Measurements from ENCODE around the gene L3MBTL3.

DNA sequence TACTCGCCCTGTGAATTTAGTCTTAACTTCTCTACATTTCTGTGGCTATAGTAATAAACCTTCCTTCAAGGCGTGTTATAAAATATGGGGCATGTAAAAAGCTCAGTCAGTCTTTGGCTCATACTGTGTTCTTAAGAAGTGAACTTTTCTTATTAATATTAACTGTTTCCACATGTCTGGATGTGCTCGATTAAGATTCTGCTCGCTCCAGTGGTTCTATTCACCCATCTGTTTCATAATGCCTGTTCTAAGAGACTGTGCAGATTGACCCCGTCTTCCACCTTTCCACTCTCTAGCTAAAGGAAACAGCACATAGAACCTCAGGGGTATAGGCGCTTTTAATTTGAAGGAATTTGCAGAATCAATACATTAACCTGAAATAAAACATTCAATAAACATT, 99.9 kb downstream of the L3MBTL3 start:
- TF ChIP-seq, protein P1, sequence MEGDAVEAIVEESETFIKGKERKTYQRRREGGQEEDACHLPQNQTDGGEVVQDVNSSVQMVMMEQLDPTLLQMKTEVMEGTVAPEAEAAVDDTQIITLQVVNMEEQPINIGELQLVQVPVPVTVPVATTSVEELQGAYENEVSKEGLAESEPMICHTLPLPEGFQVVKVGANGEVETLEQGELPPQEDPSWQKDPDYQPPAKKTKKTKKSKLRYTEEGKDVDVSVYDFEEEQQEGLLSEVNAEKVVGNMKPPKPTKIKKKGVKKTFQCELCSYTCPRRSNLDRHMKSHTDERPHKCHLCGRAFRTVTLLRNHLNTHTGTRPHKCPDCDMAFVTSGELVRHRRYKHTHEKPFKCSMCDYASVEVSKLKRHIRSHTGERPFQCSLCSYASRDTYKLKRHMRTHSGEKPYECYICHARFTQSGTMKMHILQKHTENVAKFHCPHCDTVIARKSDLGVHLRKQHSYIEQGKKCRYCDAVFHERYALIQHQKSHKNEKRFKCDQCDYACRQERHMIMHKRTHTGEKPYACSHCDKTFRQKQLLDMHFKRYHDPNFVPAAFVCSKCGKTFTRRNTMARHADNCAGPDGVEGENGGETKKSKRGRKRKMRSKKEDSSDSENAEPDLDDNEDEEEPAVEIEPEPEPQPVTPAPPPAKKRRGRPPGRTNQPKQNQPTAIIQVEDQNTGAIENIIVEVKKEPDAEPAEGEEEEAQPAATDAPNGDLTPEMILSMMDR (IDR thresholded peaks at IDR 0.05), result no peak
- TF ChIP-seq EP300 (IDR thresholded peaks at IDR 0.05; ENCODE audit: low read depth) (no peak), POLR2A (IDR thresholded peaks at IDR 0.05) (no peak)

Measured in transverse colon (tissue), 3 donors.